Gastrocnemius medialis (tissue), 4 donors: ENCODE data around the gene DCP1A. TPM values are rescaled to one million over a fixed set of nuclear protein-coding genes. Genes with fewer than 3 reads are reported as not detected.
"Not testable (repeated sequence)": the region's sequence is repeated elsewhere in the genome, so short reads cannot be mapped to it uniquely, and the experiment has no call there.

Source experiments
- ATAC-seq, 2 donors: fragments of 150-250 bp; one replicate each; pipeline ENCODE4 v1.9.1; 2016
- DNase-seq, 2 donors: peaks; one replicate each; pipeline ENCODE4 v3.0.0-alpha.2; 2019
- H3K27ac ChIP-seq, 4 donors: fragments of 200-600 bp; sonication (generic); 1 replicate in 1 of 4; 2 replicates in 3 of 4; pipeline ENCODE4 v1.5.1; 2016 to 2018; ENCODE audit warnings: mild to moderate bottlenecking in 2 of 4, moderate library complexity in 1 of 4
- H3K27me3 ChIP-seq, 3 donors: fragments of 200-600 bp; sonication (generic) in 2 of 3; 1 replicate in 1 of 3; 2 replicates in 2 of 3; pipeline versions ENCODE4 v1.5.1 to v1.6.0; 2016 to 2019; ENCODE audit warnings: mild to moderate bottlenecking in 1 of 3, moderate library complexity in 1 of 3
- H3K36me3 ChIP-seq, 2 donors: fragments of 200-600 bp; sonication (generic) in 1 of 2; one replicate each; pipeline ENCODE4 v1.5.1; 2017 to 2018
- H3K4me1 ChIP-seq, 2 donors: fragments of 200-600 bp; sonication (generic) in 1 of 2; one replicate each; pipeline ENCODE4 v1.5.1; 2016 to 2017; ENCODE audit warnings: mild to moderate bottlenecking in 2 of 2
- H3K4me3 ChIP-seq, 4 donors: fragments of 200-600 bp; sonication (generic) in 3 of 4; 1 replicate in 1 of 4; 2 replicates in 3 of 4; pipeline ENCODE4 v1.5.1; 2016 to 2019; ENCODE audit warnings: mild to moderate bottlenecking in 2 of 4
- H3K9me3 ChIP-seq, 3 donors: fragments of 200-600 bp; sonication (generic) in 2 of 3; 1 replicate in 1 of 3; 2 replicates in 2 of 3; pipeline ENCODE4 v1.5.1; 2016 to 2019
- CTCF ChIP-seq, 5 experiments: fragments of 450-650 bp in 3 of 5; fragments of 200-600 bp in 2 of 5; sonication (generic) in 2 of 5; IDR thresholded peaks in 4 of 5; conservative IDR thresholded peaks in 1 of 5; 1 replicate in 4 of 5; 2 replicates in 1 of 5; pipeline ENCODE4 v1.5.1; 2016 to 2019; ENCODE audit warnings: antibody characterized with exemption in 5 of 5, mild to moderate bottlenecking in 3 of 5, moderate library complexity in 3 of 5
- POLR2A ChIP-seq, 2 donors: fragments of 450-650 bp; IDR thresholded peaks; one replicate each; pipeline ENCODE4 v1.6.1; 2017; ENCODE audit warnings: antibody characterized with exemption in 2 of 2, mild to moderate bottlenecking in 2 of 2, moderate library complexity in 2 of 2
- in situ Hi-C, 4 donors: fragments of 200-750 bp; cut with MboI; loops; one replicate each; pipeline versions ENCODE4 v1.15.0 to v1.8.0; 2017; ENCODE audit warnings: low sequenced_read_pairs in 4 of 4
- intact Hi-C: fragments of 100-400 bp; cut with DNase I; formaldehyde crosslinking; loops from one replicate; pipeline ENCODE4 v1.15.1; 2023; ENCODE audit warnings: low total_unique reads
- total RNA-seq, 4 donors: library from RNA; depleted of rRNA; stranded (reverse); fragments of >200 nt; gene quantifications; one replicate each; pipeline versions ENCODE4 v1.1.0 to v1.2.3, GENCODE V29; 2016

Gene DCP1A
- total RNA-seq, 4 donors from 2014 or later, result 10.9 to 18.4 (median 15.2) TPM

DNA sequence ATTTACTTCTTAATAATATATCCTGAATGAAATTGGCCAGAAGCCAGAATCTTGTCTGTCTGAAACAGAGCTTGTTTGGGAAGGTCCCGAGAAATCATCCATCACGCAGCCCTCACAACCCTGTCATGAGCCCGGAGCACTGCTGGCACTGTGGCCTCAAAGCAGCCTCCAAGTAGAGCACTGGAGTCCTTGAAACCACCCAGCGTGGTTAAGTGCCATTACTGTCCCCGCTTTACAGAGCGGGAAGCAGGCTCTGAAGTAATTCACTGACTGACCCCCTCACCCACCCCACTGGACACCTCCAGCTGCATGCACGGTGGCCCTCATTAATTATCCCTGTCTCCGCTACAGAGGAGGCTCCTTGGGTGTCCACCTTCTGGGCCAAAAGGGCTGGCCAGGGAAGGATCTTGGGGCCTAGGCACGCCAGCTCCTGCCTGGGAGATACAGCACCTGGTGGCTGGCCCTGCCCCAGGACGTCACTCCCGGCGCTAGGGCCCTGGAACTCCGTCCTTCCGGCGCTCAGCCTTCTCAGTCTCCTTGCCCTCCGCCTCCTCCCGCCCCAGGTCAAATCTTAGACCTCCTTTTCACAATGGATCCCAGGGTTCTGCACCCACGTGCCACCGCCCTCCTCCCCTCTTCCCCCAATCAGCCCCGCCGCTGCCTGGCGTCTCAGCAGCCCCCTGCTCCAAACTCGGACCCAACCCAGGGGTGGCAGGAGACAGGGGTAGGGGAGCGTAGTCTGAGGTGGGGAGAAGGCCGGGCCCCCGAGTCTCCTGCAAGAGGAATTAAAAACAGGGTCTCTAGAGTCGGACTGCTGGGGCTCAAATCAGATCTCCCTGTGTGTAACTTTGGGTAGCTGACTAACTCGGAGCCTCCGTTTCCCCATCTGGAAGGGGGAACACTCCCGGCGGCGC lies 92.6 kb downstream of the DCP1A start:
- ATAC-seq, result peak; percentile 61 to 65
- H3K27ac ChIP-seq, result peak overlapping the region; percentile 83 to 95 (median 85)
- intact Hi-C loops (loop anchor here (5.0 kb wide), 1 partner anchor 93 kb away; the partner anchor contains the start of gene DCP1A), in situ Hi-C loops (no loop called here)
- no peak for TF ChIP-seq CTCF (IDR thresholded peaks at IDR 0.05 in 4 of 5, conservative IDR thresholded peaks at IDR 0.05 in 1 of 5)
- TF ChIP-seq POLR2A (IDR thresholded peaks at IDR 0.05), result peak in 1 of 2 donors; percentile 24
- H3K27me3 ChIP-seq, result no peaks in the 10 kb centered on the region
- peak overlapping the region; percentile 75 to 92 (median 84) for H3K4me3 ChIP-seq
- no peaks in the 10 kb centered on the region for H3K9me3 ChIP-seq
- no peaks in the 10 kb centered on the region for H3K36me3 ChIP-seq
- DNase-seq, result peak; percentile 71 to 74
- peaks cover 41 to 46% of the 10 kb centered on the region in 2 donors for H3K4me1 ChIP-seq

GRCh38 chr3:53253707-53254508 lies 93.4 kb downstream of the DCP1A start:
- Histone ChIP-seq H3K36me3 (no peaks in the 10 kb centered on the region), H3K4me3 (peak overlapping the region; percentile 75 to 92 (median 84)), H3K9me3 (no peaks in the 10 kb centered on the region), H3K4me1 (peaks cover 34 to 41% of the 10 kb centered on the region in 2 donors), H3K27ac (peak overlapping the region; percentile 83 to 95 (median 85)), H3K27me3 (no peaks in the 10 kb centered on the region)
- in situ Hi-C loops (no loop called here), intact Hi-C loops (no loop called here)
- no peak for TF ChIP-seq POLR2A (IDR thresholded peaks at IDR 0.05)
- ATAC-seq (peak; percentile 1 to 2), DNase-seq (no peak)

- Histone ChIP-seq H3K27ac (peak overlapping the region in 1 of 4 donors; percentile 19), H3K4me1 (peaks cover 34 to 46% of the 10 kb centered on the region in 2 donors)
- H3K9me3 ChIP-seq, H3K27me3 ChIP-seq, intact Hi-C loops, DNase-seq, H3K36me3 ChIP-seq, in situ Hi-C loops, ATAC-seq, H3K4me3 ChIP-seq: not testable (repeated sequence)
These were observed 94.4 kb downstream of the DCP1A start for GRCh38 chr3:53252947-53253322.

DNA sequence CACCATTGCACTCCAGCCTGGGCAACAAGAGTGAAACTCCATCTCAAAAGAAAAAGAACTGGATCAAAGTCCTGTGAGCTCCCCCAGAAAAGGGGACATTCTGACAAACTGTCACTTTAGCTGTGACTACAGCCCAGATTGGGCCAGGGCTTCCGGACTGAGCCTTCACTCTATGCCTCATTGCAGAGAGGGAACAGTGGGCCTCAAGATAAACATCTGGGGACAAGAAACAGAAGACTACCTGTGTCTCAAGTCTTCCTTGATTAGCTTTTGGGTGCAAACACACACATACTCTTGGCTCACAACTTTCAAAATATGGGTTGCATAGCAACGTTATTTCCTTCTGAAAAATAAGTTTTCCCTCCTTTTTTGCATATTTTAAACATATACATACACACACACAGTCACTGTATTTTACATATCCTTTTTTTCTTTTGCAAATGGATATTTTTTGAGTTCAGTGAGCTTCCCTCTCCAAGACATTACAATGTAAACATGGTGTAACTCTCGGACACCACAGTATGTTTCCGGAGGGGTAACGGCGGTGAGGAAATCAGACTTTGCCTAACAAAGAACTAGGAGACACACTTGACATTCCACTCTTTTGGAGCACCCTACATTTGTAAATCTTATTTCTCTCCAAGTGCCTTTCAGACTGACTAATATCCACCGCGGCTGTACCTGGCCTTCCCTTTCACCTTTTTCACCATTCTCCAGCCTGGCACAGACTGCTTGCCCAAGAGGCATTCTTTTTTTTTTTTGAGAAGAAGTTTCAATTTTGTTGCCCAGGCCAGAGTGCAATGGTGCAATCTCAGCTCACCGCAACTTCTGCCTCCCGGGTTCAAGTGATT lies 95.0 kb downstream of the DCP1A start:
- intact Hi-C loops (no loop called here), in situ Hi-C loops (no loop called here)
- Histone ChIP-seq H3K36me3 (no peaks in the 10 kb centered on the region), H3K27me3 (no peaks in the 10 kb centered on the region), H3K4me1 (peaks cover 34 to 46% of the 10 kb centered on the region in 2 donors), H3K4me3 (no peak overlapping the region), H3K9me3 (no peaks in the 10 kb centered on the region), H3K27ac (peak overlapping the region in 2 of 4 donors; percentile 15 to 19)
- no peak for ATAC-seq
- DNase-seq, result no peak
- no peak for TF ChIP-seq POLR2A (IDR thresholded peaks at IDR 0.05)
- TF ChIP-seq CTCF (IDR thresholded peaks at IDR 0.05 in 4 of 5, conservative IDR thresholded peaks at IDR 0.05 in 1 of 5), result no peak

DNA sequence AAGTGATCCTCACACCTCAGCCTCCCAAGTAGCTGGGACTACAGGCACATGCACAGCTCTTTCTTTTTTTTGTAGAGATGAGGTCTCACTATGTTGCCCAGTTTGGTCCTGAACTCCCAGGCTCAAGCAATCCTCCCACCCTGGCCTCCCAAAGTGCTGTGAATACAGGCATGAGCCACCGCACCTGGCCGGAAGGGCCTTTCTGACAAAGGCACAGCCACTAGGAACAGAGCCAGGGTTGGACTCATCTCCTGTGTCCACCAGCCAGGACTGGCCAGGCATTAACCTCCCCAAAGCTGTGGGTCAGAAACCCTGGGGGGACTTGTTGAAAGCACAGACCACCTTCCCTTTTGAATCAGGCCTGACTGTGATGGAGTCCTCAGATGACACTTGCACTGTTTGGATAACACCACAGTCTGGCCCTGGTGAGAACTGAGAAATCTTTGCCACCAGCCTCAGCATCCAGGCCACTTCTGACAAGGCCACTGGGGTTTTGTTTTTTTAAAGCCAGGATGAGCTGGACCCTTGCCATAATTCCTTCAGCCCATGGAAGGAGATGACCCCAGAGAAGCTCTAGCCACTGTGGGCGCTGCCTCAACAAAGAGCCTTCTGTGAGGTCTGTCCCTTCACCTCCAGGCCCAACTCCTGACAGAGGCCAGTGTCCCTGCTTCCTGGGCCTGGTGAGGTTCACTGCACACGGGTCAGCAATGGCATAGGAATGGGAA lies 96.3 kb downstream of the DCP1A start:
- H3K4me1 ChIP-seq, result peaks cover 31 to 46% of the 10 kb centered on the region in 2 donors
- DNase-seq (no peak), ATAC-seq (no peak)
- in situ Hi-C loops (no loop called here), intact Hi-C loops (no loop called here)
- TF ChIP-seq POLR2A (IDR thresholded peaks at IDR 0.05) (no peak), CTCF (IDR thresholded peaks at IDR 0.05 in 4 of 5, conservative IDR thresholded peaks at IDR 0.05 in 1 of 5) (no peak)
- no peaks in the 10 kb centered on the region for H3K27me3 ChIP-seq
- H3K27ac ChIP-seq, result peak overlapping the region in 2 of 4 donors; percentile 21 to 26
- no peak overlapping the region for H3K4me3 ChIP-seq
- H3K36me3 ChIP-seq, result no peaks in the 10 kb centered on the region
- no peaks in the 10 kb centered on the region for H3K9me3 ChIP-seq
